ENCODE measurements around the gene FGFR2.

- no peak for TF ChIP-seq POLR2A (IDR thresholded peaks at IDR 0.05)
- TF ChIP-seq, protein P1, sequence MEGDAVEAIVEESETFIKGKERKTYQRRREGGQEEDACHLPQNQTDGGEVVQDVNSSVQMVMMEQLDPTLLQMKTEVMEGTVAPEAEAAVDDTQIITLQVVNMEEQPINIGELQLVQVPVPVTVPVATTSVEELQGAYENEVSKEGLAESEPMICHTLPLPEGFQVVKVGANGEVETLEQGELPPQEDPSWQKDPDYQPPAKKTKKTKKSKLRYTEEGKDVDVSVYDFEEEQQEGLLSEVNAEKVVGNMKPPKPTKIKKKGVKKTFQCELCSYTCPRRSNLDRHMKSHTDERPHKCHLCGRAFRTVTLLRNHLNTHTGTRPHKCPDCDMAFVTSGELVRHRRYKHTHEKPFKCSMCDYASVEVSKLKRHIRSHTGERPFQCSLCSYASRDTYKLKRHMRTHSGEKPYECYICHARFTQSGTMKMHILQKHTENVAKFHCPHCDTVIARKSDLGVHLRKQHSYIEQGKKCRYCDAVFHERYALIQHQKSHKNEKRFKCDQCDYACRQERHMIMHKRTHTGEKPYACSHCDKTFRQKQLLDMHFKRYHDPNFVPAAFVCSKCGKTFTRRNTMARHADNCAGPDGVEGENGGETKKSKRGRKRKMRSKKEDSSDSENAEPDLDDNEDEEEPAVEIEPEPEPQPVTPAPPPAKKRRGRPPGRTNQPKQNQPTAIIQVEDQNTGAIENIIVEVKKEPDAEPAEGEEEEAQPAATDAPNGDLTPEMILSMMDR (IDR thresholded peaks at IDR 0.05): no peak
These were observed 22.1 kb downstream of the FGFR2 start for GRCh38 chr10:121576139-121576538.
